ENCODE data around the gene SPHKAP.
"Not testable (repeated sequence)": the region's sequence is repeated elsewhere in the genome, so short reads cannot be mapped to it uniquely, and the experiment has no call there.

SPHKAP gene, protein sequence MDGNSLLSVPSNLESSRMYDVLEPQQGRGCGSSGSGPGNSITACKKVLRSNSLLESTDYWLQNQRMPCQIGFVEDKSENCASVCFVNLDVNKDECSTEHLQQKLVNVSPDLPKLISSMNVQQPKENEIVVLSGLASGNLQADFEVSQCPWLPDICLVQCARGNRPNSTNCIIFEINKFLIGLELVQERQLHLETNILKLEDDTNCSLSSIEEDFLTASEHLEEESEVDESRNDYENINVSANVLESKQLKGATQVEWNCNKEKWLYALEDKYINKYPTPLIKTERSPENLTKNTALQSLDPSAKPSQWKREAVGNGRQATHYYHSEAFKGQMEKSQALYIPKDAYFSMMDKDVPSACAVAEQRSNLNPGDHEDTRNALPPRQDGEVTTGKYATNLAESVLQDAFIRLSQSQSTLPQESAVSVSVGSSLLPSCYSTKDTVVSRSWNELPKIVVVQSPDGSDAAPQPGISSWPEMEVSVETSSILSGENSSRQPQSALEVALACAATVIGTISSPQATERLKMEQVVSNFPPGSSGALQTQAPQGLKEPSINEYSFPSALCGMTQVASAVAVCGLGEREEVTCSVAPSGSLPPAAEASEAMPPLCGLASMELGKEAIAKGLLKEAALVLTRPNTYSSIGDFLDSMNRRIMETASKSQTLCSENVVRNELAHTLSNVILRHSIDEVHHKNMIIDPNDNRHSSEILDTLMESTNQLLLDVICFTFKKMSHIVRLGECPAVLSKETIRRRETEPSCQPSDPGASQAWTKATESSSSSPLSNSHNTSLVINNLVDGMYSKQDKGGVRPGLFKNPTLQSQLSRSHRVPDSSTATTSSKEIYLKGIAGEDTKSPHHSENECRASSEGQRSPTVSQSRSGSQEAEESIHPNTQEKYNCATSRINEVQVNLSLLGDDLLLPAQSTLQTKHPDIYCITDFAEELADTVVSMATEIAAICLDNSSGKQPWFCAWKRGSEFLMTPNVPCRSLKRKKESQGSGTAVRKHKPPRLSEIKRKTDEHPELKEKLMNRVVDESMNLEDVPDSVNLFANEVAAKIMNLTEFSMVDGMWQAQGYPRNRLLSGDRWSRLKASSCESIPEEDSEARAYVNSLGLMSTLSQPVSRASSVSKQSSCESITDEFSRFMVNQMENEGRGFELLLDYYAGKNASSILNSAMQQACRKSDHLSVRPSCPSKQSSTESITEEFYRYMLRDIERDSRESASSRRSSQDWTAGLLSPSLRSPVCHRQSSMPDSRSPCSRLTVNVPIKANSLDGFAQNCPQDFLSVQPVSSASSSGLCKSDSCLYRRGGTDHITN (N-terminal part only)

GRCh38 chr2:228181098-228182019 is at the start of gene SPHKAP:
Gene SPHKAP, minus strand, starts transcription at chr2:228181687. Its CDS starts 89 bp downstream, at chr2:228181598.
- no peak for DNase-seq (ENCODE audit: low spot score)

DNA sequence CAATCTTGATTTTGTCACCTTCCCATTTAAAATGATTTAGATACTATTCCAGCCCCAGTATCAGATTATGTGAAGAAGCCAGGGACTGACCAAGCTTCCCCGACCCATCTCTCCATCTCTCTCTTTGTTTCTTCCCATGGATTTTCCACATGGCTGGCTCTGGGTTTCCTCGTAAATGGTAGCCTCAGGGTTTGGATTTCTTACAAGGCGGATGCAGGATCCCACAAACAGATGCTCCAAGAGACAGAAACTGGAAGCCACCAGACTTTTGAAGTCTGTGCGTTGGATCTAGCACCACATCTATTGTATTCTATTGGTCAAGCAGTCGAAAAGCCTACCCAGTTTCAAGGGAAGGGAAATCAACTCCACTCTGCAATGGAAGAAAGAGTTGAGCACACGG is 46.0 kb upstream of the SPHKAP start:
- no peak for DNase-seq (ENCODE audit: low spot score)

DNA sequence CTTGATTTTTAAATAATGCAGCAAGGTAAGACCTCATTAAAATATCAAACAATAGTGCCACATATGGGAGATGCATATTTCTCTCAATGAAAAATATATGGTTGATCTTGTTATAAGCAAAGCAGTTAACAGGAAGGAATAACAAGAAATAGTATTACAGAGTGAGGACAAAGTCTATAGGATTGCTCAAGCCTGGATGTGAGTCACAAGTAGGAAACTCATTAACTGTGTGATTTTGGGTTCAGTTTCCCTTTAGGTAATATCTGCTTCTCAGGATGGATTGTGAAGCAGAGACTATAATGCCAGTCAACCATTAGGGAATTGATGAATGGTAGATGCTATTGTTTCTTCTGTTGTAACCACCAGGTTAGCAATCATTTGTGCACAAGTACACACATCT is 42.9 kb upstream of the SPHKAP start:
- no peak for DNase-seq (ENCODE audit: low spot score)

DNA sequence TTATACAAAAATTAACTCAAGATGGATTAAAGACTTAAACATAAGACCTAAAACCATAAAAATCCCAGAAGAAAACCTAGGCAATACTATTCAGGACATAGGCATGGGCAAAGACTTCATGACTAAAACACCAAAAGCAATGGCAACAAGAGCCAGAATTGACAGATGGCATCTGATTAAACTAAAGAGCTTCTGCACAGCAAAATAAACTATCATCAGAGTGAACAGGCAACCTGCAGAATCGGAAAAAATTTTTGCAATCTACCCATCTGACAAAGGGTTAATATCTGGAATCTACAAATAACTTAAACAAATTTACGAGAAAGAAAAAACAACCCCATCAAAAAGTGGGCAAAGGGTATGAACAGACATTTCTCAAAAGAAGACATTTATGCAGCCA is 37.1 kb upstream of the SPHKAP start:
- DNase-seq (ENCODE audit: low spot score), result not testable (repeated sequence)

GRCh38 chr2:228197504-228197903 is 16.0 kb upstream of the SPHKAP start:
- DNase-seq (ENCODE audit: low spot score), result no peak

- DNase-seq (ENCODE audit: low spot score), result no peak
Observed at GRCh38 chr2:228180181-228181097, 1.0 kb downstream of the SPHKAP start.

- DNase-seq (ENCODE audit: low spot score), result no peak
Observed at GRCh38 chr2:228167290-228167689, 14.2 kb downstream of the SPHKAP start.

GRCh38 chr2:228164718-228165117 is 16.8 kb downstream of the SPHKAP start:
- no peak for DNase-seq (ENCODE audit: low spot score)

DNA sequence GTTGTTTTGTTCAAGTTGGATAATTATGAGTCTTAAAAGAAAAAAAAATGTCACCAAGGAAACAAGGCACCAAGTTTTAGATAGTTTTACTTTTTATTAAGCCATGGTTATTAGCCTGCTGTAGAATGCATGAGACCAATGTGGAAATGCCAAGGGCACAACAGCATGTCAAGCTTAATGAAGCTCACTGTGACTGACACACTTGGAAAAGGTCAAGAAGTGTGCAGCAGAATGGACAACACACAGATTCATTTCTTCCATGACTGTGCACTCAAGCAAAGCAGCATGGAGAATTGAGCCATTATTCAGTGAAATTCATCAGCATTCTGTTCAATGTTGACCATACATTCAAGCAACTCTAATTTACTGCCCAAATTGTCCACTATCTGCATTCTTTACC is 23.6 kb downstream of the SPHKAP start:
- no peak for DNase-seq (ENCODE audit: low spot score)

- DNase-seq (ENCODE audit: low spot score), result no peak
Observed at GRCh38 chr2:228144961-228145360, 36.5 kb downstream of the SPHKAP start.

DNA sequence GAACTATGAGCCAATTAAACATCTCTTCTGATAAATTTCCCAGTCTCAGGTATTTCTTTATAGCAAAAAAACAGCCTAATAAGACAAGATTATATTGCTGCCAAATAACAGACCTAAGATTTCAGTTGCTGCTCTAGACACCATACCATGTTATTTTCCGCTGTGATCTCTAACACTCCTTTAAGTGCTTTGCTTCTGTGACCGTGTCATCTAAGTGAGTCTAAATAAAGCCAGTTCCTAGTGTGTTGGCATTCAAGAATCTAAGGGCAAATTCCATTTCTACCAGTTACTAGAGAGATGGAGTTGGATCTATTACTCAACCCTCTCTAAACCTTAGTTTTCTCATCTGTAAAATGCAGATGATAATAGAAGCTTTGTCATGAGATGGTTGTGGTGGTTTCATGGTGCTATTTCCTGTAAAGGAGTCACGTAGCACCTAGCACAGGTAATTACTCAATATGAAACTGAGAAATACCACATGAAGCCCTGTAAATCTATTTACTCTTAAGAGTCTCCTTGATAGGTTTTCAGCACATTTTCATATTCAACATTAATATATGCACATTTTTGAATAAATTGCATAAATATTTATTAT is 40.5 kb downstream of the SPHKAP start:
- no peak for DNase-seq (ENCODE audit: low spot score)

- no peak for DNase-seq (ENCODE audit: low spot score)
Observed at GRCh38 chr2:228136027-228136426, 45.5 kb downstream of the SPHKAP start.

DNA sequence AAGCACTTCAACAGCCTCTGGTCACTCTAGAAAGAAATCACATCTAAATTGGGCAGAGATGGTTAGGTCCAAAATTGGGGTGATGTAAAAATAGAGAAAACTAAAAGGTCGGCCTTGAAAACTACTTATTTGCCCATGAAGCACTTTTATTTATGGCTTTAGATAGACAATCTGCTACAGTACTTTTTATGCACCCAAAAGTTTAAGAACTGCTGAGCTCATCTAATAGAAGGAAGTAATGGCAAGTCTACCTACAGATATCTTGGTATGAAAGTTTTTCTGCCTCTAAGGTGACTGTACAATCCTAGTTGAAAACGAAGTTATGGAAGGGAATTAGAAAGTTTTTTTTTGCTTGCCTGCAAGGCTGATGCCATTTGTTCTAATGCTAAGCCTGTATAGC is 46.2 kb downstream of the SPHKAP start:
- DNase-seq (ENCODE audit: low spot score), result no peak

DNA sequence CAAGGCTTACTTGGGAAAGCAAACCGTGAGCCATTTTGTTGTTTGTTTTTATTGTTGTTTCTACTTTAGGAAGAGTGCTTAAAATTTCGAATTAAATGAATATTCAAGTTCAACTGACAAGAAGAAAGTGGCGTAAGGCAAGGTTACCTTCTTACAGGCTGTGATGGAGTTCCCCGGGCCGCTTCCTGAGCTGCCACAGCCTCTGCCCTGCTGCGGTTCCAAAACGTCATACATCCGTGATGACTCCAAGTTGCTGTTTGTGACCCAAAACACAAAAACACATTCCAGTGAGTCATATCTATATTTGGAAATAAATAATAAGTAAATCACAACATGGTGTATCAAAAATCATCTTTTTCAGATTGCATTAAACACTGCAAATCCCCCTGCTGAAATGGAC is 49.7 kb downstream of the SPHKAP start:
- no peak for DNase-seq (ENCODE audit: low spot score)

GRCh38 chr2:228126401-228126800 is 55.1 kb downstream of the SPHKAP start:
- no peak for DNase-seq (ENCODE audit: low spot score)

- DNase-seq (ENCODE audit: low spot score), result no peak
Observed at GRCh38 chr2:228118940-228119339, 62.5 kb downstream of the SPHKAP start.

DNA sequence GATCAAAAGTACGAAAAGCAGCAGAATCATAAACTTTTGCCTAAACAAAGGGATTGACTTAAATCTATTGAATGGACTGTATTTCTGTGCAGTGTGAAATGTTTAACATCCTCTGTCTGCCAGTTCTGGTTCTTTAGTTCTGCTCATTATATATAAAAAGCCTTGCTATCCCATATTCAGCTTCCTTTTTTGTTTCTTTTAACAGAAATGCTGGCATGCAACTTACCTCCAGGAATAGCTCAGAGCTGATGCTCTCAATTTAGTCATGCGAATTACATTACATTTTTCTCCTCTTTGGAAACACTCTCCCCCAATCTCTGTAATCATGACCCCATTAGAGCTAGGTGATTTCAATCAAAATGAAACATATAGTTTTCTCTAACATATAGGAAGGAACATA is 73.6 kb downstream of the SPHKAP start:
- no peak for DNase-seq (ENCODE audit: low spot score)

GRCh38 chr2:228105526-228106250 is 75.8 kb downstream of the SPHKAP start:
- no peak for DNase-seq (ENCODE audit: low spot score)

DNA sequence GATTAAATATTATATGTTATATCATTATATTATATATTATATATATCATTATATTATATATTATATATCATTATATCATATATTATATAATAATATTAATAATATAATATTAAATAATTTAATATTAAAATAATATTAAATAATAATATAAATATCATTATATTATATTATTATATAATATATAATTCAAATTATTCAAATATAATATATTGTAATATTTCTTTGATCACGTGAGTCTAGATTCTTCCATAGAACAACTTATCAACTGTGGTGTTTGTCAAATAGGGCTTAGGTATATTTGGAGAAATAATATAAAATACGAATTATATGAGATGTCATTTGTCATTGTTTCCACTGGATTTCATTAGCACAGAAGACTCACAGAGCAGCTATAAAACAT is 77.3 kb downstream of the SPHKAP start:
- DNase-seq (ENCODE audit: low spot score), result no peak
